Measurements from ENCODE around the gene TP53RK.

The TP53RK gene

DNA sequence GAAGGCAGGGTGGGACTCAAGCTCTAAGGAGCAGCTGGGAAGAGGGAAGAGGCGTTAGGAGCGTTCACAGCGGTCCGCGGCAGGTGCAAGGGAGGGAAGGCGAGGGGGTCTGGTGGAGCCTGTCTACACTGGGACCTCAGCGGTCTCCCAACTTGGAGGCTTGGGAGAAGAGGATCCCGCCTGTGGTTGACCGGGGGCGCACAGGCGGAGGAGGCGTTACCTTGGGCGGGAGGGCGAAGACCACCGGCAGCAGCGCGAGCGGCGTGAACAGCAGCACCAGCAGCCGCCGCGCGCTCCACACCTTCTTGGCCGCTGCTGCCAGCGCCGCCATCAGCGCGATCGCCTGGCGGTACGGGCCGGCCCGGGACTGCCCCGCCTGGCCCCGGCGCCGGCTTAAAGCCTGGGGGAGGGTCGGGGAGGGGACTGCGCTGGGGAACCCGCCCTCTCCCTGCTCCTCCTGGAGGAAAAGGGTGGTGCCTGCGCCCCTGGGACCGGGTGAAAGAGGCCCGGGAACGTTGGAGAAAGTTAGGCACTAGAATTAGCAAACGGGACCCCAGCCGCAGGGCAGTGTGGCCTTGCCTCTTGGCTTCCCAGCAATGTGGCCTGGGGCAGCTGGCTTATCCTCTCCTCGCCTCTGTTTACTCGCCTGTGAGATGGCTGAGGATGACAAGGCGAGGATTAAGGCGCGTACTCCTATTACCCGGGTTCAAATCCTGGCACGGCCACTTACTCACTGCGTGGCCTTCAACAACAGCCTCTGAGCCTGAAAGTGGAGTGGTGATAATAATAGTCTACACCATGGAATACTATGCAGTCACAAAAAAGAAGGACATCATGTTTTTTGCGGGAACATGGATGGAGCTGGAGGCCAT, 37.9 kb downstream of the TP53RK start, which contains the start of gene SLC13A3:
SLC13A3 (minus strand) TSS at position 369 of the 872 bp plus-strand sequence; CDS start at position 331, 38 bp downstream.
- Histone ChIP-seq H3K4me3 (ENCODE audit: low read length) (no peak within 1 kb of the TSS), H3K4me1 (ENCODE audit: low read length) (no peaks in the 10 kb centered on the region), H3K36me3 (replicated peaks; ENCODE audit: low read depth, low read length) (no peaks in the 10 kb centered on the region), H4K20me1 (ENCODE audit: insufficient read depth, low read length) (no peaks in the 10 kb centered on the region), H2AFZ (ENCODE audit: low read depth, low read length) (no peak within 1 kb of the TSS), H3K4me2 (ENCODE audit: low read length) (no peak within 1 kb of the TSS), H3K27me3 (ENCODE audit: low read depth, low read length) (peaks cover 39% of the 10 kb centered on the region), H3K27ac (ENCODE audit: low read length) (no peak within 1 kb of the TSS), H3K79me2 (ENCODE audit: low read length) (no peaks in the 10 kb centered on the region), H3K9ac (ENCODE audit: low read length) (no peak within 1 kb of the TSS), H3K9me3 (ENCODE audit: insufficient read depth, low read length) (no peaks in the 10 kb centered on the region)
- TF ChIP-seq, protein P1, sequence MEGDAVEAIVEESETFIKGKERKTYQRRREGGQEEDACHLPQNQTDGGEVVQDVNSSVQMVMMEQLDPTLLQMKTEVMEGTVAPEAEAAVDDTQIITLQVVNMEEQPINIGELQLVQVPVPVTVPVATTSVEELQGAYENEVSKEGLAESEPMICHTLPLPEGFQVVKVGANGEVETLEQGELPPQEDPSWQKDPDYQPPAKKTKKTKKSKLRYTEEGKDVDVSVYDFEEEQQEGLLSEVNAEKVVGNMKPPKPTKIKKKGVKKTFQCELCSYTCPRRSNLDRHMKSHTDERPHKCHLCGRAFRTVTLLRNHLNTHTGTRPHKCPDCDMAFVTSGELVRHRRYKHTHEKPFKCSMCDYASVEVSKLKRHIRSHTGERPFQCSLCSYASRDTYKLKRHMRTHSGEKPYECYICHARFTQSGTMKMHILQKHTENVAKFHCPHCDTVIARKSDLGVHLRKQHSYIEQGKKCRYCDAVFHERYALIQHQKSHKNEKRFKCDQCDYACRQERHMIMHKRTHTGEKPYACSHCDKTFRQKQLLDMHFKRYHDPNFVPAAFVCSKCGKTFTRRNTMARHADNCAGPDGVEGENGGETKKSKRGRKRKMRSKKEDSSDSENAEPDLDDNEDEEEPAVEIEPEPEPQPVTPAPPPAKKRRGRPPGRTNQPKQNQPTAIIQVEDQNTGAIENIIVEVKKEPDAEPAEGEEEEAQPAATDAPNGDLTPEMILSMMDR (IDR thresholded peaks at IDR 0.05; ENCODE audit: low read depth, low read length), result no peak
- no peak for TF ChIP-seq EZH2phosphoT487 (IDR thresholded peaks at IDR 0.05; ENCODE audit: low read depth)

DNA sequence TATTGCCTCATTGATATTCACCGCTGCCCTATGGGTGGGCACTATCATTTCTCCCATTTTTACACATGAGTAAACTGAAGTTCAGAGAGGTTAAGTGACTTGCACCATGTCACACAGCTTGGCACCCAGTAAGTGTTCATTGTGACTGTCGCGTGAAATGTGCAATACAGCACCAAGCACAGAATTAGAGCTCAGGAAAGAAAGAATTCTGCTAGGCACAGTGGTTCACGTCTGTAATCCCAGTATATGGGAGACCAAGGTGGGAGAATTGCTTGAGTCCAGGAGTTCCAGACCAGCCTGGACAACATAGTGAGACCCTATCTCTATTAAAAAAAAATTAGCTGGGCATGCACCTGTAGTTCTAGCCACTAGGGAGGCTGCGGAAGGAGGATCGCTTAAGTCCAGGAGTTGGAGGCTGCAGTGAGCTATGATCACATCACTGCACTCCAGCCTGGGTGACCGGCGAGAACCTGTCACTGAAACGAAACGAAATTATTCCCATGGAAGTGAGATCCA, 38.6 kb downstream of the TP53RK start:
- Histone ChIP-seq H3K9me3 (ENCODE audit: insufficient read depth, low read length) (no peaks in the 10 kb centered on the region), H3K36me3 (replicated peaks; ENCODE audit: low read depth, low read length) (no peaks in the 10 kb centered on the region), H3K27me3 (ENCODE audit: low read depth, low read length) (peaks cover 44% of the 10 kb centered on the region), H2AFZ (ENCODE audit: low read depth, low read length) (no peak overlapping the region), H3K4me2 (ENCODE audit: low read length) (no peak overlapping the region), H3K4me3 (ENCODE audit: low read length) (no peak overlapping the region), H4K20me1 (ENCODE audit: insufficient read depth, low read length) (no peaks in the 10 kb centered on the region), H3K9ac (ENCODE audit: low read length) (no peak overlapping the region), H3K4me1 (ENCODE audit: low read length) (no peaks in the 10 kb centered on the region), H3K27ac (ENCODE audit: low read length) (no peak overlapping the region), H3K79me2 (ENCODE audit: low read length) (no peaks in the 10 kb centered on the region)
- no peak for TF ChIP-seq EZH2phosphoT487 (IDR thresholded peaks at IDR 0.05; ENCODE audit: low read depth)
- TF ChIP-seq, protein P1 (IDR thresholded peaks at IDR 0.05; ENCODE audit: low read depth, low read length), result no peak

DNA sequence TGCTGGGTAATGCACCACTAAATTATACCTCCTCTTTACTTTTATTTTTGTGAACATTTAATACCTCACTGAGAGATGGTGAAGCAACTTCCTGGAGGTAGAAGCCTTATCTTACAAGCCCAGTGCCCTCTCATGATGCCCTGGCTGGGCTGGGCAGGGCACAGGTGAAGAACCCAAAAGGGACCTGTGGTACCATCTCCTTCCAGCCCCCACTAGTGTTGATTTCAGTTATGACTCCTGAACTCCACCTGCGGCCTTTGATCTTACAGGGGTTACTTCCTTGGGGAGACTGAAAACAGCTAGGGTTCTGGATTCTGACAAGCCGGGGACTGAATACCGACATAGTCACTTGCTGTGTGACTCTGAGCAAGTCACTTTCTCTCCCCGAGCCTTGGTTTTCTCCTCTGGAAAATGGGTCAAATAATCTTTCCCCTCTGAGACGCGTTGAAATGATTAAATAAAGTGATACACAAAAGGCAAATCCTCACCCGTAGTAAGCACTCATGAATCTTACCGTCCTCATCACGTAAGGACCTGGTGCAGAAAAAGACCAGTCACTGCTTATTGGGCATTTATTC, 39.2 kb downstream of the TP53RK start:
- Histone ChIP-seq H2AFZ (ENCODE audit: low read depth, low read length) (no peak overlapping the region), H3K79me2 (ENCODE audit: low read length) (no peaks in the 10 kb centered on the region), H3K9ac (ENCODE audit: low read length) (no peak overlapping the region), H3K27me3 (ENCODE audit: low read depth, low read length) (peaks cover 50% of the 10 kb centered on the region), H3K4me2 (ENCODE audit: low read length) (no peak overlapping the region), H3K36me3 (replicated peaks; ENCODE audit: low read depth, low read length) (no peaks in the 10 kb centered on the region), H3K9me3 (ENCODE audit: insufficient read depth, low read length) (no peaks in the 10 kb centered on the region), H4K20me1 (ENCODE audit: insufficient read depth, low read length) (no peaks in the 10 kb centered on the region), H3K27ac (ENCODE audit: low read length) (no peak overlapping the region), H3K4me3 (ENCODE audit: low read length) (no peak overlapping the region), H3K4me1 (ENCODE audit: low read length) (no peaks in the 10 kb centered on the region)
- no peak for TF ChIP-seq EZH2phosphoT487 (IDR thresholded peaks at IDR 0.05; ENCODE audit: low read depth)
- TF ChIP-seq, protein P1 (IDR thresholded peaks at IDR 0.05; ENCODE audit: low read depth, low read length), result no peak

DNA sequence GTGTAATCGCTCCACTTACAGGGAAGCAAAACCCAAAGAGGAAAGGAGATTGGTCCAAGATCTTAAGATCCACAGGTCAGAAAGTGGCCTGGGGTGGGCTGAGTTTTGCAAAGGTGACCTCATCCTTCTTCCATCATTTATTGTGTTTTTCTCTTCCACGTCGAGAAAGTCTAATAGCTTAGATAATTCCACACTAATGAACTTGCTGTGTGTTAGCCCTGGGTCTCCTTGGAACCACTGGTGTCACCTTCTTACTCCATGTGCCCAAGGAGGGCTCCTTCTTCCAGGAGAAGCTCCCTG, 39.6 kb downstream of the TP53RK start:
- Histone ChIP-seq H2AFZ (ENCODE audit: low read depth, low read length) (no peak overlapping the region), H3K27ac (ENCODE audit: low read length) (no peak overlapping the region), H4K20me1 (ENCODE audit: insufficient read depth, low read length) (no peaks in the 10 kb centered on the region), H3K27me3 (ENCODE audit: low read depth, low read length) (peaks cover 54% of the 10 kb centered on the region), H3K9ac (ENCODE audit: low read length) (no peak overlapping the region), H3K4me1 (ENCODE audit: low read length) (no peaks in the 10 kb centered on the region), H3K9me3 (ENCODE audit: insufficient read depth, low read length) (no peaks in the 10 kb centered on the region), H3K79me2 (ENCODE audit: low read length) (no peaks in the 10 kb centered on the region), H3K36me3 (replicated peaks; ENCODE audit: low read depth, low read length) (no peaks in the 10 kb centered on the region), H3K4me2 (ENCODE audit: low read length) (no peak overlapping the region), H3K4me3 (ENCODE audit: low read length) (no peak overlapping the region)
- no peak for TF ChIP-seq EZH2phosphoT487 (IDR thresholded peaks at IDR 0.05; ENCODE audit: low read depth)
- TF ChIP-seq, protein P1 (IDR thresholded peaks at IDR 0.05; ENCODE audit: low read depth, low read length), result no peak
